IMR-90 (cell line): ENCODE measurements around the gene ADAMTSL2. TPM values are rescaled to one million over a fixed set of nuclear protein-coding genes. Genes with fewer than 3 reads are reported as not detected.
A peak's percentile ranks its signal among the peaks of the same experiment; 100 is the strongest.

Experiments used
- ATAC-seq: fragments of 200-7000 bp; cut with Tn5 transposase; 2 replicates; pipeline ENCODE4 v1.9.1; 2020; ENCODE audit warnings: low read depth, mild to moderate bottlenecking, moderate library complexity
- BruUV-seq: library from RNA; stranded (reverse); fragments of 400-500 nt; replicated peaks from 2 replicates; lab custom pipeline; 2021; lab: Mats Ljungman, UMichigan
- CTCF ChIA-PET: fragments of 300-600 bp; formaldehyde crosslinking; extraction: SDS; loops from one replicate; lab custom pipeline; 2021; ENCODE audit warnings: antibody characterized with exemption; lab: Yijun Ruan, JAX
- POLR2A ChIA-PET: fragments of 300-600 bp; sonication (Branson Sonifier 250); formaldehyde crosslinking; loops from one replicate; lab custom pipeline; 2022; ENCODE audit warnings: antibody characterized with exemption; ENCODE audit not compliant: unreplicated experiment; lab: Charles Lee
- DNase-seq: peaks from one replicate; pipeline ENCODE4 v3.0.0; 2013
- H2AFZ ChIP-seq: replicated peaks from 2 replicates; pipeline ENCODE3; 2013; ENCODE audit warnings: low read length, mild to moderate bottlenecking; ENCODE audit not compliant: poor library complexity
- H2AK5ac ChIP-seq: 2 replicates; pipeline ENCODE4 v1.6.1; 2013; ENCODE audit warnings: low read depth, low read length, inconsistent platforms
- H2AK9ac ChIP-seq: replicated peaks from 2 replicates; pipeline ENCODE3; 2013; ENCODE audit warnings: mild to moderate bottlenecking, low read depth, low read length, moderate library complexity; ENCODE audit not compliant: poor library complexity
- H2BK120ac ChIP-seq: 2 replicates; pipeline ENCODE4 v1.6.1; 2013; ENCODE audit warnings: low read depth, low read length, inconsistent platforms
- H2BK15ac ChIP-seq: 3 replicates; pipeline ENCODE4 v1.6.1; 2013; ENCODE audit warnings: low read depth, low read length, inconsistent platforms
- H2BK20ac ChIP-seq: 2 replicates; pipeline ENCODE4 v1.6.1; 2013; ENCODE audit warnings: low read depth, mild to moderate bottlenecking, inconsistent platforms, low read length, moderate library complexity
- H2BK5ac ChIP-seq: 2 replicates; pipeline ENCODE4 v1.6.1; 2013; ENCODE audit warnings: mild to moderate bottlenecking, low read depth, low read length, inconsistent platforms; ENCODE audit not compliant: poor library complexity, severe bottlenecking
- H3K14ac ChIP-seq: replicated peaks from 2 replicates; pipeline ENCODE4 v1.6.1; 2013; ENCODE audit warnings: low read depth, low read length, inconsistent platforms
- H3K18ac ChIP-seq: 2 replicates; pipeline ENCODE4 v1.6.1; 2013; ENCODE audit warnings: low read depth, low read length, control low read depth
- H3K23ac ChIP-seq: 2 replicates; pipeline ENCODE4 v1.6.1; 2013; ENCODE audit warnings: low read depth, low read length, inconsistent platforms
- H3K27ac ChIP-seq: 2 replicates; pipeline ENCODE4 v1.5.1; 2013; ENCODE audit warnings: mild to moderate bottlenecking, control low read depth, low read length; ENCODE audit not compliant: insufficient read depth
- H3K27me3 ChIP-seq: 2 replicates; pipeline ENCODE4 v1.6.1; 2013; ENCODE audit warnings: low read length; ENCODE audit not compliant: control insufficient read depth, insufficient read depth
- H3K36me3 ChIP-seq: 2 replicates; pipeline ENCODE4 v1.6.1; 2013; ENCODE audit warnings: low read length, mixed read lengths; ENCODE audit not compliant: control insufficient read depth, insufficient read depth
- H3K4ac ChIP-seq: 2 replicates; pipeline ENCODE4 v1.6.1; 2013; ENCODE audit warnings: low read depth, low read length, inconsistent platforms
- H3K4me1 ChIP-seq: 2 replicates; pipeline ENCODE4 v1.6.1; 2013; ENCODE audit warnings: low read length, mixed read lengths; ENCODE audit not compliant: control insufficient read depth, insufficient read depth
- H3K4me2 ChIP-seq: 2 replicates; pipeline ENCODE4 v1.6.1; 2013; ENCODE audit warnings: low read depth, mild to moderate bottlenecking, control low read depth, low read length, moderate library complexity
- H3K4me3 ChIP-seq: 2 replicates; pipeline ENCODE4 v1.5.1; 2013; ENCODE audit warnings: low read depth, mild to moderate bottlenecking, control low read depth, low read length, moderate library complexity; ENCODE audit not compliant: insufficient read depth
- H3K56ac ChIP-seq: 2 replicates; pipeline ENCODE4 v1.6.1; 2013; ENCODE audit warnings: low read length, inconsistent platforms; ENCODE audit not compliant: insufficient read depth; ENCODE audit errors: extremely low read depth
- H3K79me1 ChIP-seq, 2 experiments: 2 replicates each; pipeline ENCODE4 v1.6.1; 2013; ENCODE audit warnings: low read length in 2 of 2, inconsistent platforms in 1 of 2, low read depth in 1 of 2
- H3K9ac ChIP-seq: 2 replicates; pipeline ENCODE4 v1.6.1; 2013; ENCODE audit warnings: low read depth, low read length, control low read depth
- H3K9me1 ChIP-seq: 2 replicates; pipeline ENCODE4 v1.6.1; 2013; ENCODE audit warnings: low read length, inconsistent platforms; ENCODE audit not compliant: insufficient read depth
- H3K9me3 ChIP-seq: 2 replicates; pipeline ENCODE4 v1.6.1; 2013; ENCODE audit warnings: low read length; ENCODE audit not compliant: control insufficient read depth, insufficient read depth
- H4K20me1 ChIP-seq: 2 replicates; pipeline ENCODE4 v1.6.1; 2013; ENCODE audit warnings: low read length, inconsistent platforms; ENCODE audit not compliant: insufficient read depth
- H4K5ac ChIP-seq: 2 replicates; pipeline ENCODE4 v1.6.1; 2013; ENCODE audit warnings: mild to moderate bottlenecking, low read depth, low read length, control low read depth
- H4K8ac ChIP-seq, 2 experiments: 2 replicates each; pipeline ENCODE4 v1.6.1; 2013; ENCODE audit warnings: low read depth in 2 of 2, low read length in 2 of 2, control low read depth in 1 of 2, inconsistent platforms in 1 of 2
- H4K91ac ChIP-seq: 2 replicates; pipeline ENCODE4 v1.6.1; 2013; ENCODE audit warnings: low read depth, low read length, inconsistent platforms; ENCODE audit not compliant: insufficient read depth
- BHLHE40 ChIP-seq: fragments of 150-350 bp; IDR thresholded peaks from 2 replicates; pipeline ENCODE4 v1.6.1; 2016; ENCODE audit warnings: mild to moderate bottlenecking, low read depth, low read length
- CEBPB ChIP-seq: IDR thresholded peaks from 2 replicates; pipeline ENCODE4 v1.6.1; 2012; ENCODE audit warnings: low read depth, low read length, improper control_type of control experiment
- ELK1 ChIP-seq: fragments of 150-350 bp; IDR thresholded peaks from 2 replicates; pipeline ENCODE4 v1.6.1; 2016; ENCODE audit warnings: low read depth, mild to moderate bottlenecking, low read length, moderate library complexity, borderline replicate concordance
- FOS ChIP-seq: fragments of 150-350 bp; IDR thresholded peaks from 2 replicates; pipeline ENCODE4 v1.6.1; 2016; ENCODE audit warnings: low read depth, low read length
- NFE2L2 ChIP-seq: fragments of 150-350 bp; IDR thresholded peaks from 2 replicates; pipeline ENCODE4 v1.6.1; 2016; ENCODE audit warnings: low read depth, mild to moderate bottlenecking, low read length
- POLR2A ChIP-seq: IDR thresholded peaks from 2 replicates; pipeline ENCODE4 v1.6.1; 2012; ENCODE audit warnings: mild to moderate bottlenecking, low read depth, low read length
- RAD21 ChIP-seq: IDR thresholded peaks from 2 replicates; pipeline ENCODE4 v1.6.1; 2012; ENCODE audit warnings: low read length, improper control_type of control experiment
- RCOR1 ChIP-seq: IDR thresholded peaks from 2 replicates; pipeline ENCODE4 v1.6.1; 2012; ENCODE audit warnings: mild to moderate bottlenecking, low read length, improper control_type of control experiment; ENCODE audit not compliant: insufficient replicate concordance
- RFX5 ChIP-seq: IDR thresholded peaks from 2 replicates; pipeline ENCODE4 v1.8.0; 2012; ENCODE audit warnings: low read depth, mild to moderate bottlenecking, low read length, moderate library complexity
- USF2 ChIP-seq: fragments of 150-350 bp; IDR thresholded peaks from 2 replicates; pipeline ENCODE4 v1.6.1; 2017; ENCODE audit warnings: mild to moderate bottlenecking, antibody characterized with exemption, low read length, low read depth
- WGBS, 2 experiments: methylation state at CpG; one replicate each; pipeline versions ENCODE4 v1.1.5 to v1.1.7; 2013; ENCODE audit warnings: missing lambda C conversion rate in 2 of 2; ENCODE audit not compliant: insufficient read length in 1 of 2; ENCODE audit errors: extremely low coverage in 2 of 2; 5-methylcytosine and 5-hydroxymethylcytosine counted together
- dilution Hi-C: fragments of 300-500 bp; cut with HindIII; formaldehyde crosslinking; loops from one replicate; pipeline ENCODE4 v1.14.3; 2018; ENCODE audit warnings: low sequenced_read_pairs; ENCODE audit not compliant: unreplicated experiment
- in situ Hi-C: fragments of 300-500 bp; cut with MboI; formaldehyde crosslinking; loops from 3 replicates; pipeline ENCODE4 v1.14.3; 2019; ENCODE audit warnings: low sequenced_read_pairs, inconsistent platforms, mixed read lengths
- intact Hi-C: fragments of 100-400 bp; cut with micrococcal nuclease; formaldehyde crosslinking; loops from 2 replicates; pipeline ENCODE4 v1.10.0; 2022
- polyA plus RNA-seq, 3 experiments: library from polyadenylated mRNA; depleted of rRNA; stranded (reverse); fragments of >200 nt; gene quantifications; 2 replicates each; pipeline ENCODE4 v1.2.3, GENCODE V29; 2012; ENCODE audit warnings: low replicate concordance in 1 of 3
- total RNA-seq: library from RNA; depleted of rRNA; stranded (reverse); fragments of >200 nt; gene quantifications from 2 replicates; pipeline ENCODE4 v1.2.3, GENCODE V29; 2012

Gene ADAMTSL2
- total and polyA plus RNA-seq, 2 of the 4 experiments (the other 2 are of a cell fraction) = not detected

- no peak overlapping the region for H3K4ac ChIP-seq
- H3K27ac ChIP-seq = no peak overlapping the region
- H2BK120ac ChIP-seq = no peak overlapping the region
- dilution Hi-C loops (no loop called here), in situ Hi-C loops (no loop called here), intact Hi-C loops (no loop called here)
- peaks cover 42% of the 10 kb centered on the region for H3K27me3 ChIP-seq
- H3K9me1 ChIP-seq = no peaks in the 10 kb centered on the region
- no peak overlapping the region for H2BK15ac ChIP-seq
- H3K36me3 ChIP-seq = no peaks in the 10 kb centered on the region
- peak overlapping the region; percentile 21 for H2AFZ ChIP-seq
- H3K18ac ChIP-seq = no peak overlapping the region
- peaks cover 2% of the 10 kb centered on the region; the same call in 1 of the 2 replicates for H3K9me3 ChIP-seq
- POLR2A ChIA-PET = no interaction called here
- no peak overlapping the region for H4K8ac ChIP-seq
- H3K23ac ChIP-seq = no peak overlapping the region
- WGBS, 2 experiments = 36% methylated on average over 12 of the region's 23 CpGs; no CpG with 5 or more reads in 1 of the 2 experiments
- H4K91ac ChIP-seq = no peak overlapping the region
- ATAC-seq (no peak), DNase-seq (no peak)
- TF ChIP-seq NFE2L2 (no peak), BHLHE40 (no peak), POLR2A (no peak), RAD21 (no peak), RCOR1 (no peak), CEBPB (no peak), FOS (no peak), ELK1 (no peak), USF2 (no peak), RFX5 (no peak)
- CTCF ChIA-PET = no interaction called here
- no peak overlapping the region for H2BK5ac ChIP-seq
- no peak overlapping the region for H3K4me3 ChIP-seq
- H2AK5ac ChIP-seq = no peak overlapping the region
- H3K4me2 ChIP-seq = no peak overlapping the region
- H3K79me1 ChIP-seq = no peaks in the 10 kb centered on the region
- H3K56ac ChIP-seq = no peak overlapping the region
- no TSS peak for BruUV-seq
- no peak overlapping the region for H4K5ac ChIP-seq
- no peak overlapping the region for H3K9ac ChIP-seq
- no peak overlapping the region for H2AK9ac ChIP-seq
- H3K4me1 ChIP-seq = peaks cover 4% of the 10 kb centered on the region; the same call in 1 of the 2 replicates
- H2BK20ac ChIP-seq = no peak overlapping the region
- no peak overlapping the region for H3K14ac ChIP-seq
- no peaks in the 10 kb centered on the region for H4K20me1 ChIP-seq
These were observed 49.1 kb downstream of the ADAMTSL2 start for GRCh38 chr9:133583586-133583985.
